Breast epithelium (tissue), 4 donors: ENCODE data around the gene DDX25. TPM values are rescaled to one million over a fixed set of nuclear protein-coding genes. Genes with fewer than 3 reads are reported as not detected.
A peak's percentile ranks its signal among the peaks of the same experiment; 100 is the strongest.

Experiments
- DNase-seq, 2 donors: peaks; one replicate each; pipeline ENCODE4 v3.0.0-alpha.2; 2019; ENCODE audit warnings: low spot score in 2 of 2
- H3K27ac ChIP-seq, 2 donors: fragments of 200-600 bp; sonication (generic) in 1 of 2; one replicate each; pipeline ENCODE4 v1.5.1; 2016 to 2019; ENCODE audit warnings: mild to moderate bottlenecking in 1 of 2
- H3K27me3 ChIP-seq, 2 donors: fragments of 200-600 bp; sonication (generic) in 1 of 2; one replicate each; pipeline versions ENCODE4 v1.5.1 to v1.6.0; 2017 to 2019; ENCODE audit warnings: control low read depth in 1 of 2, mild to moderate bottlenecking in 1 of 2
- H3K36me3 ChIP-seq: fragments of 200-600 bp; one replicate; pipeline ENCODE4 v1.5.1; 2019
- H3K4me1 ChIP-seq, 2 donors: fragments of 200-600 bp; sonication (generic); one replicate each; pipeline ENCODE4 v1.5.1; 2016 to 2019; ENCODE audit warnings: control low read depth in 1 of 2
- H3K4me3 ChIP-seq, 3 donors: fragments of 200-600 bp; sonication (generic); 1 replicate in 2 of 3; 2 replicates in 1 of 3; pipeline ENCODE4 v1.5.1; 2016 to 2019; ENCODE audit warnings: mild to moderate bottlenecking in 3 of 3, moderate library complexity in 2 of 3
- H3K9me3 ChIP-seq, 2 donors: fragments of 200-600 bp; sonication (generic) in 1 of 2; one replicate each; pipeline ENCODE4 v1.5.1; 2016 to 2019; ENCODE audit warnings: control low read depth in 1 of 2
- POLR2A ChIP-seq: fragments of 450-650 bp; IDR thresholded peaks from one replicate; pipeline ENCODE4 v1.6.1; 2016; ENCODE audit warnings: antibody characterized with exemption, mild to moderate bottlenecking, moderate library complexity
- POLR2AphosphoS5 ChIP-seq, 3 donors: sonication (generic); formaldehyde crosslinking; IDR thresholded peaks; one replicate each; pipeline ENCODE4 v1.6.1; 2017; ENCODE audit warnings: antibody characterized with exemption in 3 of 3
- intact Hi-C: fragments of 100-400 bp; cut with DNase I; formaldehyde crosslinking; loops from one replicate; pipeline ENCODE4 v1.15.1; 2023; ENCODE audit warnings: low total_unique reads
- total RNA-seq, 3 donors: library from RNA; depleted of rRNA; stranded (reverse); fragments of >200 nt; gene quantifications; one replicate each; pipeline ENCODE4 v1.1.0, GENCODE V29; 2016
- TF ChIP-seq, protein P1 (sequence below), 3 donors: fragments of 450-650 bp; IDR thresholded peaks; one replicate each; pipeline ENCODE4 v1.5.1; 2016 to 2017; ENCODE audit warnings: antibody characterized with exemption in 3 of 3, mild to moderate bottlenecking in 3 of 3, moderate library complexity in 3 of 3

DDX25 gene
- total RNA-seq, 3 donors from 2014 or later, result 0.29 TPM; not detected in 2

DNA sequence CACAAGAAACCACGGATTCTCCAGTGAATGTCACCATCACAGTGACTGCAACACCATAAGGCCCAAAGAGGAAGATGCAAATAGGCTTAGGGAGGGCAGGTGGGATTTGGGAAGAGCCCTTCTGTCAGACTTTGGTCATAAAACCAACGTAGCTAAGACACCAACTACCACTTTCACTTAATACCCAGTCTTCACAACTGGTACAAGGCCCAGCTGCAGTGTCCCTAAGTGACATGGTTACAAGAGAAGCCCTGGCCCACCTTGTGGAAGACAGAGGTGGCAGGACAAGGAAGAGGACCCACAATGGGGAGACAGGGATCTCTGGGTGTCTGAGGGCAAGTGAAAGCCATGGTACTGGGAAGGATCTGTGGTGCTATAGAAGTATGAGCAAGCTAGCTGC is 51.5 kb downstream of the DDX25 start:
- no peak overlapping the region for H3K4me3 ChIP-seq
- H3K4me1 ChIP-seq, result peaks cover 5 to 10% of the 10 kb centered on the region in 2 donors
- TF ChIP-seq POLR2AphosphoS5 (IDR thresholded peaks at IDR 0.05) (no peak), POLR2A (no peak)
- TF ChIP-seq, protein P1, sequence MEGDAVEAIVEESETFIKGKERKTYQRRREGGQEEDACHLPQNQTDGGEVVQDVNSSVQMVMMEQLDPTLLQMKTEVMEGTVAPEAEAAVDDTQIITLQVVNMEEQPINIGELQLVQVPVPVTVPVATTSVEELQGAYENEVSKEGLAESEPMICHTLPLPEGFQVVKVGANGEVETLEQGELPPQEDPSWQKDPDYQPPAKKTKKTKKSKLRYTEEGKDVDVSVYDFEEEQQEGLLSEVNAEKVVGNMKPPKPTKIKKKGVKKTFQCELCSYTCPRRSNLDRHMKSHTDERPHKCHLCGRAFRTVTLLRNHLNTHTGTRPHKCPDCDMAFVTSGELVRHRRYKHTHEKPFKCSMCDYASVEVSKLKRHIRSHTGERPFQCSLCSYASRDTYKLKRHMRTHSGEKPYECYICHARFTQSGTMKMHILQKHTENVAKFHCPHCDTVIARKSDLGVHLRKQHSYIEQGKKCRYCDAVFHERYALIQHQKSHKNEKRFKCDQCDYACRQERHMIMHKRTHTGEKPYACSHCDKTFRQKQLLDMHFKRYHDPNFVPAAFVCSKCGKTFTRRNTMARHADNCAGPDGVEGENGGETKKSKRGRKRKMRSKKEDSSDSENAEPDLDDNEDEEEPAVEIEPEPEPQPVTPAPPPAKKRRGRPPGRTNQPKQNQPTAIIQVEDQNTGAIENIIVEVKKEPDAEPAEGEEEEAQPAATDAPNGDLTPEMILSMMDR (IDR thresholded peaks at IDR 0.05), result no peak
- no peaks in the 10 kb centered on the region for H3K9me3 ChIP-seq
- no peaks in the 10 kb centered on the region for H3K36me3 ChIP-seq
- no peaks in the 10 kb centered on the region for H3K27me3 ChIP-seq
- H3K27ac ChIP-seq, result peak overlapping the region; percentile 7 to 76
- DNase-seq, result no peak
- intact Hi-C loops, result no loop called here

DNA sequence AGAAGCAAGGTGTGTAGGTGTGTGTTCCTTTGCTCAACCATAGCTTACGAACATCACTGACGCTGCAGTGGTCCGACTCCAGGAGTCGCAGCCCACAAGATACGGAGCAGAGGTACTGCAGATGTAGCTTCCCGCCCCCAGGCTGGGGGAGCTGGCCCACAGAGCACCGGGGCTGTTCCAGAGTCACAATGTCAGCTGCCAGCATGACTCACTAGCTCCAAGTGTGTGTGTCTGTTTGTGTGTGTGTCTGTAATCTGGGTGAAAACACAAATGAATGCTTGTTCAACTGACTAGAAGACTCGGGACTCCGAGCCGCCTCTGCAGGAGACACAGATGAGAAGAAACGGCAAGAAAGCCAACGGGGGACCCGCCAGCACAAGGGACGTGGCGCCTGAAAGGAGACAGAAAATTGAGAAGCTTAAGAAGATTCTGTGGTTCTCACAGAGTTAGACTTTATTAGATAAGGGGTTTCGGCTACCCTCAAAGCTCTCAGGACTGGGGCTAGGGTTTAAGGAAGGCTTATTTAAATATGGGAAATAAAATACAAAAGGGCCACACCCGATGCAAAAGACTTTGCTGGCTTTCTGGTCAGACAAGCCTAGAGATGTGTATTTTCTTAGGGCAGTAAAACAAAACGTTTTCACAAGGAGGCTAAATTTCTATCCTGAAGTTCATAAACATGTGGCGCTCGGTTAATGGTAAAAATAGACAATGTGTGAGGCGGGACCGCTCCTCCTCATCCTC is 52.3 kb downstream of the DDX25 start:
- TF ChIP-seq POLR2AphosphoS5 (IDR thresholded peaks at IDR 0.05) (peak in 1 of 3 donors; percentile 25), POLR2A (no peak)
- TF ChIP-seq, protein P1 (IDR thresholded peaks at IDR 0.05), result no peak
- Histone ChIP-seq H3K27ac (peak overlapping the region; percentile 56 to 76), H3K36me3 (no peaks in the 10 kb centered on the region), H3K9me3 (no peaks in the 10 kb centered on the region), H3K4me1 (peaks cover 3% of the 10 kb centered on the region in 2 donors), H3K27me3 (no peaks in the 10 kb centered on the region), H3K4me3 (peak overlapping the region in 1 of 3 donors; percentile 22)
- DNase-seq, result no peak
- intact Hi-C loops, result no loop called here

DNA sequence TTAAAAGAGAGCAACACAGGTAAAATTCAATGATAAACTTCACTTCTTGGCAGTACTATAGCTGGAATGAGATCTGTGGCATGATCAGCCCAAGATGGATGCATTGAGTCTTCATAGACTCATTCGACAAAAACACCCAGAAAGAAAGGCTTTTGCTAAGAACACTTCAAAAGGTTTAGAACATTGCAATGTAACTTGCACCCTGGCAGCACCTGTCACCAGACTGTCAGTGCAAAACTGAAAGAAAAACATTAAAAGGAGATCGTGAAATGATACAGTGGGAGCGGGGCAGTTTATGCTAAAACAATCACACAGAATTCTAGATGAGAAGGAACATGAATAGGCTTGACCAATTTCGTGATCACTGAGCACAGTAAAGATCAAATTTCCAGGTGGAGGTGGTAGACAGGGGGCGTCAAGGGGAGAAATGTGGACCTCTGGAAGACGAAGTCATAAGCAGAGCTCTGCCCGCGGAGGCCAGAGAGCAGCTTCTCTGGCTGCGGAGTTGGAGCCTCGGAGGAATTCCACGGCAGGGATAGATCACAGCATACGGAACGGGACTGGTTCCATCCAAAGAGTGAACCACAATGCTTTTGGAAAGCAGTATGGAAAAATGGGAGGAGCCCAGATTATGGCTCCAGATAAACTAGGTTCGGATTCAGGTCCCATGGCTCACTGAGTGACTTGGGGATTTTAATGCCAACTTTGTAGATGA is 53.5 kb downstream of the DDX25 start:
- TF ChIP-seq POLR2A (no peak), POLR2AphosphoS5 (IDR thresholded peaks at IDR 0.05) (no peak)
- H3K36me3 ChIP-seq, result no peaks in the 10 kb centered on the region
- H3K27ac ChIP-seq, result no peak overlapping the region

DNA sequence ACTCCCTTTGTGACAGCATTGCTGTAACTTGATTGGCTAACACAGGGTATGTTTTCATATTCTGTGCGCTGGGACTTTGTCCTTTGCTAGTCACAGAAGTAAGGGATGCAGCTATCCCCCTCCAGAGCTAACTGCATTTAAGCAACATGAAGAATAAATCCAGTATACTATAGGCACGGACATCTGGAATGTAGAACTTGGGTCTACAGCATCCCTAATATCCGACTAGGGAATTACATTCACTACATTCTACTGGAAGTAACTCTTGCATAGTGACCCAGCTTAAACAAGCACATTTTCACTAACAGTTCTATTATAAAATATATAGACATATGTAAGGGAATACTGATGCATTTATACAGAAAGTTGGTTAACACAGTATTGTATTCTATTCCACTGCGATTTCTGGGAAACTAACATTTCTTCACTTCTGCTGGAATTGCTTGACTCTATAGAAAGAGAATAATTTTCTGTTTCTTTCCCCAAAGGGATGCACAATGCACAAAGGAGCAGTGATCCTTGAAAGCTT is 54.6 kb downstream of the DDX25 start:
- TF ChIP-seq, protein P1 (IDR thresholded peaks at IDR 0.05), result no peak
- TF ChIP-seq POLR2A, result no peak
- TF ChIP-seq POLR2AphosphoS5 (IDR thresholded peaks at IDR 0.05), result no peak
- no peak for DNase-seq
- Histone ChIP-seq H3K36me3 (no peaks in the 10 kb centered on the region), H3K27me3 (no peaks in the 10 kb centered on the region), H3K27ac (no peak overlapping the region), H3K4me1 (no peaks in the 10 kb centered on the region), H3K9me3 (peaks cover 0 to 10% of the 10 kb centered on the region in 2 donors), H3K4me3 (no peak overlapping the region)
- intact Hi-C loops, result no loop called here

More for the DNA sequence above, 53.5 kb downstream of the DDX25 start:
- H3K27me3 ChIP-seq, result no peaks in the 10 kb centered on the region
- intact Hi-C loops, result no loop called here
- no peak for DNase-seq
- peaks cover 0 to 8% of the 10 kb centered on the region in 2 donors for H3K9me3 ChIP-seq
- peak overlapping the region in 2 of 3 donors; percentile 15 to 26 for H3K4me3 ChIP-seq
- H3K4me1 ChIP-seq, result no peaks in the 10 kb centered on the region

GRCh38 chr11:125959511-125959910 is 55.2 kb downstream of the DDX25 start:
- Histone ChIP-seq H3K36me3 (no peaks in the 10 kb centered on the region), H3K27me3 (no peaks in the 10 kb centered on the region), H3K9me3 (peaks cover 0 to 10% of the 10 kb centered on the region in 2 donors), H3K4me1 (no peaks in the 10 kb centered on the region), H3K27ac (no peak overlapping the region), H3K4me3 (no peak overlapping the region)
- DNase-seq, result no peak
- TF ChIP-seq, protein P1 (IDR thresholded peaks at IDR 0.05), result no peak
- TF ChIP-seq POLR2A (no peak), POLR2AphosphoS5 (IDR thresholded peaks at IDR 0.05) (no peak)
- intact Hi-C loops, result no loop called here
